Karpas-422 (cell line): ENCODE results near the gene RASL12. TPM values are rescaled to one million over a fixed set of nuclear protein-coding genes. Genes with fewer than 3 reads are reported as not detected.

Experiments
- DNase-seq: peaks from one replicate; pipeline ENCODE4 v3.0.0-alpha.2; 2015
- H2AFZ ChIP-seq: fragments of 200-600 bp; sonication (generic); 2 replicates; pipeline ENCODE4 v1.6.1; 2014; ENCODE audit warnings: antibody characterized with exemption, low read length, mixed read lengths
- H3K27ac ChIP-seq: fragments of 200-600 bp; sonication (generic); 2 replicates; pipeline ENCODE4 v1.5.1; 2014; ENCODE audit warnings: mild to moderate bottlenecking, low read length, moderate library complexity
- H3K27me3 ChIP-seq: fragments of 200-600 bp; sonication (generic); 2 replicates; pipeline ENCODE4 v1.6.1; 2014; ENCODE audit warnings: low read length, mixed read lengths
- H3K36me3 ChIP-seq: fragments of 200-600 bp; sonication (generic); 2 replicates; pipeline ENCODE4 v1.6.1; 2014; ENCODE audit warnings: low read length, mixed read lengths; ENCODE audit not compliant: insufficient read depth
- H3K4me1 ChIP-seq: fragments of 200-600 bp; sonication (generic); 2 replicates; pipeline ENCODE4 v1.6.1; 2014; ENCODE audit warnings: mild to moderate bottlenecking, low read length, mixed read lengths
- H3K4me2 ChIP-seq: fragments of 200-600 bp; sonication (generic); 2 replicates; pipeline ENCODE4 v1.6.1; 2014; ENCODE audit warnings: low read length, low read depth, mild to moderate bottlenecking; ENCODE audit not compliant: poor library complexity, severe bottlenecking
- H3K4me3 ChIP-seq: fragments of 200-600 bp; sonication (generic); 2 replicates; pipeline ENCODE4 v1.5.1; 2014; ENCODE audit warnings: mild to moderate bottlenecking, antibody characterized with exemption, low read length, mixed read lengths
- H3K79me2 ChIP-seq: fragments of 200-600 bp; sonication (generic); 2 replicates; pipeline ENCODE4 v1.6.1; 2014; ENCODE audit warnings: mild to moderate bottlenecking, low read length, mixed read lengths
- H3K9ac ChIP-seq: fragments of 200-600 bp; sonication (generic); 2 replicates; pipeline ENCODE4 v1.6.0; 2014; ENCODE audit warnings: low read length
- H3K9me2 ChIP-seq: fragments of 200-600 bp; sonication (generic), shearing (Covaris generic); replicated peaks from 2 replicates; pipeline ENCODE4 v1.6.0; 2014; ENCODE audit warnings: mild to moderate bottlenecking, low read length, moderate library complexity; ENCODE audit not compliant: insufficient read depth
- H3K9me3 ChIP-seq: fragments of 300-700, 200-600 bp; sonication (generic); 2 replicates; pipeline ENCODE4 v1.6.1; 2014; ENCODE audit warnings: low read length, mixed read lengths
- H4K20me1 ChIP-seq: fragments of 200-600 bp; sonication (generic); 2 replicates; pipeline ENCODE4 v1.6.1; 2014; ENCODE audit warnings: mild to moderate bottlenecking, antibody characterized with exemption, low read length, low read depth; ENCODE audit not compliant: insufficient read depth
- total RNA-seq: library from RNA; depleted of rRNA; stranded (reverse); fragments of >200 nt; shearing (Covaris generic); gene quantifications from 2 replicates; pipeline ENCODE4 v1.2.3, GENCODE V29; 2014; ENCODE audit warnings: low replicate concordance

RASL12 gene
- total RNA-seq, 1 experiment from 2014 or later: not detected

DNA sequence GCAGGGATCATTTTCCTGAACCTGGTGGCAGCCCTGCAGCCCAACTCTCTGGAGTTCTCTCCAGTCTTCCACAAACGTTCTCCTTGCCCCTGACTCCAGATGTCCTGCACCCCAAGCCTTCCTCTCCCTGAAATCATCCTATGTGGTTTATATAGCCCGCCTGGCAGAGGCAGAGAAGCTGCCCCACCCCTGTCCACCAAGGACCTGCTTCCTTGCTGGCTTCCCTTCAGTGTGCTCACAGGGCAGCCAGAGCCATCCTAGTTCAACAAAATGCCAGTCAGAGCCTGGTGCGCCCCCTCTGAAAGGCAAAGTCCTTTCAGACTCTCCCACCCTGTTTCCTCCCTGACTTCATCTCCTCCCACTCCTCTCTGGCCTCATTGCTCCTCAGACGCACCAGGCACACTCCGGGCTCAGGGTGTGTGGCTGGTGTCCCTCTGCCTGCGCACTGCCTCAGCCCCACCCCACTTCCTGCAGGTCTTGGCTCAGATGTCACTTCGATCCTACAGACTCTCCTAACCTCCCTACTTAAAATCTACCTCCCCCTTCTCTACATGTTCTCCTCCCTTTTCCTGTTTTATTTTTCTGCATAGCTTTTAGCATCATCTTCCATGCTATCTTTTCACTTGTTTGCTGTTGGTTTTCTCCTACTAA is 14.6 kb upstream of the RASL12 start:
- Histone ChIP-seq H4K20me1 (no peaks in the 10 kb centered on the region), H3K36me3 (no peaks in the 10 kb centered on the region), H3K79me2 (no peaks in the 10 kb centered on the region), H3K9ac (no peak overlapping the region), H3K27ac (no peak overlapping the region), H3K4me3 (no peak overlapping the region), H2AFZ (no peak overlapping the region), H3K27me3 (no peaks in the 10 kb centered on the region), H3K9me2 (no peaks in the 10 kb centered on the region), H3K4me2 (no peak overlapping the region), H3K4me1 (no peaks in the 10 kb centered on the region), H3K9me3 (no peaks in the 10 kb centered on the region)
- no peak for DNase-seq

- Histone ChIP-seq H4K20me1 (no peaks in the 10 kb centered on the region), H3K4me2 (no peak overlapping the region), H3K9ac (no peak overlapping the region), H3K9me2 (no peaks in the 10 kb centered on the region), H3K9me3 (no peaks in the 10 kb centered on the region), H3K27ac (no peak overlapping the region), H3K79me2 (no peaks in the 10 kb centered on the region), H3K4me1 (no peaks in the 10 kb centered on the region), H2AFZ (no peak overlapping the region), H3K27me3 (no peaks in the 10 kb centered on the region), H3K36me3 (no peaks in the 10 kb centered on the region), H3K4me3 (no peak overlapping the region)
- no peak for DNase-seq
Observed at GRCh38 chr15:65081758-65082157, 14.0 kb upstream of the RASL12 start.

- H3K4me3 ChIP-seq: no peak overlapping the region
- no peaks in the 10 kb centered on the region for H4K20me1 ChIP-seq
- H3K9ac ChIP-seq: no peak overlapping the region
- H3K27ac ChIP-seq: no peak overlapping the region
- no peak overlapping the region for H2AFZ ChIP-seq
- H3K27me3 ChIP-seq: no peaks in the 10 kb centered on the region
- no peak overlapping the region for H3K4me2 ChIP-seq
- DNase-seq: no peak
- H3K4me1 ChIP-seq: no peaks in the 10 kb centered on the region
- no peaks in the 10 kb centered on the region for H3K9me2 ChIP-seq
- H3K36me3 ChIP-seq: no peaks in the 10 kb centered on the region
- no peaks in the 10 kb centered on the region for H3K79me2 ChIP-seq
- H3K9me3 ChIP-seq: no peaks in the 10 kb centered on the region
Observed at GRCh38 chr15:65081270-65081669, 13.5 kb upstream of the RASL12 start.

DNA sequence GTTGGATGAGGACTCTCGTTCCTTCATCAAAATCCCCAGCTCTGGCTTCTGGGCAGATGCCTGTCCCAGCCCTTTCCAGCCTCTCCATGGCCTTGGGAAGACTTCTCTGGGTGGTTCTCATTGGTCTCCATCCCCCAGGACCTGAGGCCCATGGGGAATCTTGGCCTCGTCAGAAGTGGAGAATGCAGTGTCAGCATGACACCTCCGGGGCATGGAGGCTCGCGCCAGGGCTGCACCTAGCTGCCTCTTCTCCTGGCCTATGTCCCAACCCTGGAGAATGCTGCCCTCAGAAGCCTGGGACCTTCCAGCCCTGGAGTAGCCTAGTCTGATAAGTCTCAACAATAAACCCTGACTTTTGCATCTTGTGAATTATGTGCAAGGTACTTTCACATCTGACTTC is 11.8 kb upstream of the RASL12 start:
- no peaks in the 10 kb centered on the region for H3K79me2 ChIP-seq
- H2AFZ ChIP-seq: no peak overlapping the region
- H3K27ac ChIP-seq: no peak overlapping the region
- no peaks in the 10 kb centered on the region for H3K27me3 ChIP-seq
- H4K20me1 ChIP-seq: no peaks in the 10 kb centered on the region
- H3K4me1 ChIP-seq: no peaks in the 10 kb centered on the region
- DNase-seq: no peak
- no peaks in the 10 kb centered on the region for H3K36me3 ChIP-seq
- no peaks in the 10 kb centered on the region for H3K9me3 ChIP-seq
- no peaks in the 10 kb centered on the region for H3K9me2 ChIP-seq
- H3K9ac ChIP-seq: no peak overlapping the region
- H3K4me2 ChIP-seq: no peak overlapping the region
- no peak overlapping the region for H3K4me3 ChIP-seq

- no peaks in the 10 kb centered on the region for H3K79me2 ChIP-seq
- DNase-seq: no peak
Observed at GRCh38 chr15:65077981-65078352, 10.2 kb upstream of the RASL12 start.

DNA sequence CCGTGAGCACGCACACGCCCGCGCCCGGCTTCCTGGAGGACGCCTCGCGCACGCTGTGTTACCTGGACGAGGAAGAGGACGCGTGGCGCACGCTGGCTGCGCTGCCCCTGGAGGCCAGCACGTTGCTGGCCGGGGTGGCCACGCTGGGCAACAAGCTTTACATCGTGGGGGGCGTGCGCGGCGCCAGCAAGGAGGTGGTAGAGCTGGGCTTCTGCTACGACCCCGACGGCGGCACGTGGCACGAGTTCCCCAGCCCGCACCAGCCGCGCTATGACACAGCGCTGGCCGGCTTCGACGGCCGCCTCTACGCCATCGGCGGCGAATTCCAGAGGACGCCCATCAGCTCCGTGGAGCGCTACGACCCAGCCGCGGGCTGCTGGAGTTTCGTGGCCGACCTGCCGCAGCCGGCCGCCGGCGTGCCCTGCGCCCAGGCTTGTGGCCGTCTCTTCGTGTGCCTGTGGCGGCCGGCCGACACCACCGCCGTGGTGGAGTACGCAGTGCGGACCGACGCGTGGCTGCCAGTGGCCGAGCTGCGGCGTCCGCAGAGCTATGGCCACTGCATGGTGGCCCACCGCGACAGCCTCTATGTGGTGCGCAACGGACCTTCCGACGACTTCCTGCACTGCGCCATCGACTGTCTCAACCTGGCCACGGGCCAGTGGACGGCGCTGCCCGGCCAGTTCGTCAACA is 9.6 kb upstream of the RASL12 start:
- H3K4me2 ChIP-seq: no peak overlapping the region
- no peaks in the 10 kb centered on the region for H4K20me1 ChIP-seq
- H3K4me3 ChIP-seq: no peak overlapping the region
- H3K27me3 ChIP-seq: no peaks in the 10 kb centered on the region
- no peaks in the 10 kb centered on the region for H3K79me2 ChIP-seq
- no peak overlapping the region for H3K27ac ChIP-seq
- no peaks in the 10 kb centered on the region for H3K36me3 ChIP-seq
- H3K9me2 ChIP-seq: no peaks in the 10 kb centered on the region
- H3K9ac ChIP-seq: no peak overlapping the region
- no peaks in the 10 kb centered on the region for H3K4me1 ChIP-seq
- no peak for DNase-seq
- no peak overlapping the region for H2AFZ ChIP-seq
- H3K9me3 ChIP-seq: no peaks in the 10 kb centered on the region

More at GRCh38 chr15:65077981-65078352, 10.2 kb upstream of the RASL12 start:
- Histone ChIP-seq H3K36me3 (no peaks in the 10 kb centered on the region), H2AFZ (no peak overlapping the region), H3K9me2 (no peaks in the 10 kb centered on the region), H3K9ac (no peak overlapping the region), H4K20me1 (no peaks in the 10 kb centered on the region), H3K9me3 (no peaks in the 10 kb centered on the region), H3K27ac (no peak overlapping the region), H3K4me2 (no peak overlapping the region), H3K4me1 (no peaks in the 10 kb centered on the region), H3K4me3 (no peak overlapping the region), H3K27me3 (no peaks in the 10 kb centered on the region)

GRCh38 chr15:65076486-65077290 is 8.9 kb upstream of the RASL12 start, which contains the start of gene KBTBD13:
TSS of gene KBTBD13 (plus strand) at chr15:65076746. CDS start at chr15:65076816, 70 bp downstream.
- no peaks in the 10 kb centered on the region for H3K4me1 ChIP-seq

More at GRCh38 chr15:65076486-65077290, 8.9 kb upstream of the RASL12 start, which contains the start of gene KBTBD13:
- H3K36me3 ChIP-seq: no peaks in the 10 kb centered on the region
- no peaks in the 10 kb centered on the region for H4K20me1 ChIP-seq
- H2AFZ ChIP-seq: no peak within 1 kb of the TSS
- no peaks in the 10 kb centered on the region for H3K9me3 ChIP-seq
- DNase-seq: no peak
- H3K4me2 ChIP-seq: no peak within 1 kb of the TSS
- no peak within 1 kb of the TSS for H3K9ac ChIP-seq
- H3K4me3 ChIP-seq: no peak within 1 kb of the TSS
- no peaks in the 10 kb centered on the region for H3K27me3 ChIP-seq
- H3K27ac ChIP-seq: no peak within 1 kb of the TSS
- no peaks in the 10 kb centered on the region for H3K9me2 ChIP-seq
- H3K79me2 ChIP-seq: no peaks in the 10 kb centered on the region
